Cardiac muscle cell (in vitro differentiated cells and primary cell): ENCODE measurements around the gene CA10. TPM values are rescaled to one million over a fixed set of nuclear protein-coding genes. Genes with fewer than 3 reads are reported as not detected.

Experiments
- DNase-seq, 2 donors: peaks; one replicate each; pipeline versions ENCODE4 v3.0.0 to v3.0.0-alpha.2; 2010 to 2017; ENCODE audit warnings: low read depth in 1 of 2, low spot score in 1 of 2
- H3K27ac ChIP-seq: fragments of 200-600 bp; sonication (generic); 2 replicates; pipeline ENCODE4 v1.5.1; 2016
- H3K27me3 ChIP-seq: fragments of 200-600 bp; sonication (generic); 2 replicates; pipeline ENCODE4 v1.6.0; 2016; ENCODE audit warnings: control low read depth
- H3K36me3 ChIP-seq: fragments of 200-600 bp; sonication (generic); 2 replicates; pipeline ENCODE4 v1.5.1; 2016; ENCODE audit warnings: control low read depth
- H3K4me1 ChIP-seq: fragments of 200-600 bp; sonication (generic); 2 replicates; pipeline ENCODE4 v1.8.1; 2017; ENCODE audit warnings: low read depth, mild to moderate bottlenecking, mixed run types
- H3K4me3 ChIP-seq: fragments of 200-600 bp; sonication (generic); 2 replicates; pipeline ENCODE4 v1.5.1; 2016; ENCODE audit warnings: mild to moderate bottlenecking
- H3K9me3 ChIP-seq: fragments of 200-600 bp; sonication (generic); 2 replicates; pipeline ENCODE4 v1.5.1; 2017; ENCODE audit warnings: low read depth, mild to moderate bottlenecking, control low read depth
- polyA plus RNA-seq: library from polyadenylated mRNA; unstranded; fragments of >200 nt; fragmentation: Nextera tagmentation; extraction: Ambion mirVana; gene quantifications from 2 replicates; pipeline ENCODE4 v1.2.1, GENCODE V29; 2016
- total RNA-seq: library from RNA; depleted of rRNA; stranded (reverse); fragments of >200 nt; gene quantifications from 2 replicates; pipeline ENCODE4 v1.2.3, GENCODE V29; 2016
- TF ChIP-seq, protein P1 (sequence below): IDR thresholded peaks from 2 replicates; pipeline ENCODE4 v1.5.1; 2012; ENCODE audit warnings: low read depth, mild to moderate bottlenecking, low read length

The CA10 gene
- not detected in 2 replicates for total RNA-seq
- polyA plus RNA-seq = not detected in 2 replicates

- peaks cover 77% of the 10 kb centered on the region for H3K27me3 ChIP-seq
- H3K4me3 ChIP-seq = peak within 1 kb of the TSS; percentile 25
Measured at GRCh38 chr17:52158450-52159042, at the start of gene CA10. Gene CA10 (minus strand): TSS chr17:52158714.

GRCh38 chr17:52207796-52208195, 49.3 kb upstream of the CA10 start:
- Histone ChIP-seq H3K4me1 (no peaks in the 10 kb centered on the region), H3K4me3 (no peak overlapping the region), H3K27ac (no peak overlapping the region), H3K36me3 (no peaks in the 10 kb centered on the region), H3K9me3 (no peaks in the 10 kb centered on the region), H3K27me3 (no peaks in the 10 kb centered on the region)
- TF ChIP-seq, protein P1, sequence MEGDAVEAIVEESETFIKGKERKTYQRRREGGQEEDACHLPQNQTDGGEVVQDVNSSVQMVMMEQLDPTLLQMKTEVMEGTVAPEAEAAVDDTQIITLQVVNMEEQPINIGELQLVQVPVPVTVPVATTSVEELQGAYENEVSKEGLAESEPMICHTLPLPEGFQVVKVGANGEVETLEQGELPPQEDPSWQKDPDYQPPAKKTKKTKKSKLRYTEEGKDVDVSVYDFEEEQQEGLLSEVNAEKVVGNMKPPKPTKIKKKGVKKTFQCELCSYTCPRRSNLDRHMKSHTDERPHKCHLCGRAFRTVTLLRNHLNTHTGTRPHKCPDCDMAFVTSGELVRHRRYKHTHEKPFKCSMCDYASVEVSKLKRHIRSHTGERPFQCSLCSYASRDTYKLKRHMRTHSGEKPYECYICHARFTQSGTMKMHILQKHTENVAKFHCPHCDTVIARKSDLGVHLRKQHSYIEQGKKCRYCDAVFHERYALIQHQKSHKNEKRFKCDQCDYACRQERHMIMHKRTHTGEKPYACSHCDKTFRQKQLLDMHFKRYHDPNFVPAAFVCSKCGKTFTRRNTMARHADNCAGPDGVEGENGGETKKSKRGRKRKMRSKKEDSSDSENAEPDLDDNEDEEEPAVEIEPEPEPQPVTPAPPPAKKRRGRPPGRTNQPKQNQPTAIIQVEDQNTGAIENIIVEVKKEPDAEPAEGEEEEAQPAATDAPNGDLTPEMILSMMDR = no peak
- DNase-seq = no peak

More at GRCh38 chr17:52158450-52159042, at the start of gene CA10:
- DNase-seq = peak in 1 of 2 donors; percentile 20
- Histone ChIP-seq H3K4me1 (peaks cover 3% of the 10 kb centered on the region), H3K27ac (no peak within 1 kb of the TSS), H3K9me3 (no peaks in the 10 kb centered on the region), H3K36me3 (no peaks in the 10 kb centered on the region)
- TF ChIP-seq, protein P1 = no peak

DNA sequence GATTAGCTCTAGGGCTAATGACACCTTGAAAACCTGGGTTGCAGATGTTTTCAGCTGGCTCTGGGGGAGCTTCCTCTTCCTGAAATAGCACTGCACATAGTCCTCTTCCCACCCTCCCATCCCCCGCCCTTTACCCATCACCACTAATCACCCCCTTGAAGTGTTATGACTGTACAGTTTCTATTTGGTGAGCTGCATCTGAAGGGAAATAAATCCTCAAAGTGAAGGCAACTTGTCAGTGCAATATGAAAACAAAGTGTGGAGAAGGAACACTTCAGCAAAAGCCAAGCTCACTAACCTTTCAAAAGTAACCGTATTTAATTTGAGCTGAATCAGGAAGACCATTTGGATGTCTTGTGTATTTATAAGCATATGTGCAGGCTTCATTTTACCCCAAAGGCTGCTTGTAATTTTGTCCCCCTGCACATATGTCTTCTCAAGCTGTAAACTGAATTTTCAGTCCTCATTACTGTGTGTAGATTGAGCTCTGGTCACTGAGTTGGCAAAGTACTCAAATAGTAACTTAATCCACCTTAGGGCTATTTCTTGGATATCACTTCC, 44.1 kb upstream of the CA10 start:
- TF ChIP-seq, protein P1 = no peak
- peak overlapping the region; percentile 38 for H3K27ac ChIP-seq
- H3K27me3 ChIP-seq = no peaks in the 10 kb centered on the region
- no peaks in the 10 kb centered on the region for H3K9me3 ChIP-seq
- H3K4me3 ChIP-seq = no peak overlapping the region
- peaks cover 7% of the 10 kb centered on the region for H3K4me1 ChIP-seq
- H3K36me3 ChIP-seq = no peaks in the 10 kb centered on the region
- no peak for DNase-seq

DNA sequence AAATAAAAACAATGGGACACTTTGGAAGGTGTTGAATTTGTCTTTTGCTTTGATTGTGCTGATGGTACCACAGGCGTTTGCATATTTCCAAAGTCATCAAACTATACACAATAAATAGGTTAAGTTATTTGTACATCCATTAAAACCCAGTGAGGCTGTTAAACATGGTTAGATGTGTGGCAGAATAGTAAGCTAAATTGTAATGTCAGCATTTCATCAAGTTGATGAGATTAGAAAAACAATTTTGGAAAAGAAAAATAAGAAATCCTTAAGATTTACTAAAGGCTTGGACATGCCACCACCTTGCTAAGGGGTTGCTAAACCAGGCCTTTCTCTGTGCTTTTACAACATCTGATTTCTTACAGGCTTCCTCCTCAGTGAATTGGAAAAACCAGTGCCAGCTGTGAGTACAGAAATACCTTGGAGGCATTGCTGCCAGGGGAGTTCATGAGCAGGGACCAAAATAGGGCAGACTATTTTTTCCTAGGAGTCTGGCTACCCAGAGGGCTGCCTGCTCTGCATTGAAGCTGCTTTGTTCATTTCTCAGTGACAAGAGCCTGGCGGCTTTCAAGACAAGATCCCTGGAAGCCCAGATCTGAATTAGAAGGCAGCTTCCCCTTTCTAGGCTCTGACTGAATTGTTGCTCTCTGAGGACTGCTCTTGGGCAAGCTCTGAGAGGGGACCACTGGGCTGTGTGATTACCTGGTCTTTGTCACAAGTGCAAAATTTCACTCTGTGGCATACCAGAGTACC, 43.4 kb upstream of the CA10 start:
- no peaks in the 10 kb centered on the region for H3K36me3 ChIP-seq
- TF ChIP-seq, protein P1 = no peak
- H3K27ac ChIP-seq = peak overlapping the region; percentile 38
- DNase-seq = peak in 1 of 2 donors; percentile 55
- H3K4me3 ChIP-seq = no peak overlapping the region
- no peaks in the 10 kb centered on the region for H3K9me3 ChIP-seq
- no peaks in the 10 kb centered on the region for H3K27me3 ChIP-seq
- peaks cover 7% of the 10 kb centered on the region for H3K4me1 ChIP-seq

DNA sequence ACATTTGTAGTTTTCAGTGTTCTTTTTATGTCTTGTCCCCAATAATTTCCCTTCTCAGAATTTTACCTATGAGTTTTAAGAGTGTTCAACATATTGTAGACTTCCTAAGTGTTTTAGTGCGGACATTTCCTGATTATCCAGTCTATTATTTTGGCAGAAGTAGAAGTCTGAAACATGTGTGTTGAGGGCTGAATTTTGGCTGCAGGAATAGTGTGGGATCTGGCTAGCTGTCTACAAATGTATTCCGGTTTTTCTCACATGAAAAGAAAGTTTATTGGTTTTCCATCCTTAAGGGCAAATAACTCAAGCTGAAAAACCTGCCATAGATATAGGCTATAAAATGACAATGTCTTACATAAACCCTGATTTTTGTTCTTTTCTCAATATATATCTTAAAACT, 33.0 kb upstream of the CA10 start:
- Histone ChIP-seq H3K4me1 (no peaks in the 10 kb centered on the region), H3K9me3 (no peaks in the 10 kb centered on the region), H3K36me3 (no peaks in the 10 kb centered on the region), H3K27me3 (no peaks in the 10 kb centered on the region), H3K27ac (no peak overlapping the region), H3K4me3 (no peak overlapping the region)
- no peak for DNase-seq
- TF ChIP-seq, protein P1 = no peak
